ENCODE results near the gene C7orf33. TPM values are rescaled to one million over a fixed set of nuclear protein-coding genes. Genes with fewer than 3 reads are reported as not detected.

The C7orf33 gene
- total and polyA plus RNA-seq, 9 of the 15 experiments (the other 6 are each of a cell fraction or from before 2014, with no cell fraction given), result 0.04 TPM; not detected in 8

- TF ChIP-seq NCOA6 (IDR thresholded peaks at IDR 0.05) (no peak), GTF3C2 (IDR thresholded peaks at IDR 0.05; ENCODE audit: borderline replicate concordance, extremely low read depth, insufficient read length) (no peak), TEAD4 (IDR thresholded peaks at IDR 0.05; ENCODE audit: low read length) (0 out of 2 replicates have a peak, but pooled peaks have one; percentile 19), TEAD4 (CRISPR knock-in tag; IDR thresholded peaks at IDR 0.05; ENCODE audit: borderline replicate concordance) (no peak), RAD21 (CRISPR knock-in tag; conservative IDR thresholded peaks at IDR 0.05 in 1 of 2, IDR thresholded peaks at IDR 0.05 in 1 of 2) (peak; percentile 81 to 89)
Observed at GRCh38 chr7:148575640-148576411, 14.7 kb upstream of the C7orf33 start (continued).

- in situ Hi-C loops (cut with MboI), result loop anchor here (25.0 kb wide), 1 partner anchor 383 kb away; no protein-coding TSS in a partner anchor
- no peaks in the 10 kb centered on the region for H3K4me1 ChIP-seq (replicated peaks in 1 of 2; ENCODE audit: control insufficient read depth in 2 of 2, insufficient read depth in 2 of 2, low read length in 2 of 2)
- H3K27ac ChIP-seq (ENCODE audit: extremely low read depth, low read depth, low read length), result no peak overlapping the region
- no peak overlapping the region for H2AFZ ChIP-seq (ENCODE audit: low read depth, low read length)
- FAIRE-seq (no peak), ATAC-seq (no peak), DNase-seq (ENCODE audit: extremely low read depth in 1 of 4, low spot score in 3 of 4) (no peak)
- no peaks in the 10 kb centered on the region for H3K36me3 ChIP-seq (ENCODE audit: control insufficient read depth, insufficient read depth, low read length)
- ChIA-PET POLR2A (no interaction called here), CTCF (ENCODE audit: low intra/inter-chr PET ratio) (no interaction called here)
- H3K4me2 ChIP-seq (ENCODE audit: insufficient read depth, low read length), result no peak overlapping the region
- TF ChIP-seq MCM7 (IDR thresholded peaks at IDR 0.05), result no peak
- TF ChIP-seq U2AF2 (optimal IDR thresholded peaks at IDR 0.05; ENCODE audit: low read depth, low read length), result no peak
- TF ChIP-seq, protein P1, sequence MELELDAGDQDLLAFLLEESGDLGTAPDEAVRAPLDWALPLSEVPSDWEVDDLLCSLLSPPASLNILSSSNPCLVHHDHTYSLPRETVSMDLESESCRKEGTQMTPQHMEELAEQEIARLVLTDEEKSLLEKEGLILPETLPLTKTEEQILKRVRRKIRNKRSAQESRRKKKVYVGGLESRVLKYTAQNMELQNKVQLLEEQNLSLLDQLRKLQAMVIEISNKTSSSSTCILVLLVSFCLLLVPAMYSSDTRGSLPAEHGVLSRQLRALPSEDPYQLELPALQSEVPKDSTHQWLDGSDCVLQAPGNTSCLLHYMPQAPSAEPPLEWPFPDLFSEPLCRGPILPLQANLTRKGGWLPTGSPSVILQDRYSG (tag; conservative IDR thresholded peaks at IDR 0.05; ENCODE audit: low read depth), result no peak
- no peak for TF ChIP-seq ERF (CRISPR knock-in tag; IDR thresholded peaks at IDR 0.05)
- no peaks in the 10 kb centered on the region for H3K9me3 ChIP-seq (replicated peaks; ENCODE audit: control insufficient read depth, insufficient read depth, low read depth, low read length)
- no TSS peak for BruUV-seq (replicated peaks)
- peaks cover 3 to 27% of the 10 kb centered on the region in 2 experiments; a peak in 4 of 5 replicates for H3K27me3 ChIP-seq (ENCODE audit: control insufficient read depth in 2 of 2, insufficient read depth in 2 of 2, low read length in 2 of 2)
- H3K9ac ChIP-seq (ENCODE audit: insufficient read depth in 1 of 2, low read depth in 2 of 2, low read length in 2 of 2), result no peak overlapping the region
- 17% methylated on average over 4 of the region's 4 CpGs for WGBS (ENCODE audit: insufficient coverage, low coverage, missing lambda C conversion rate)
- H3K79me2 ChIP-seq (ENCODE audit: control insufficient read depth, insufficient read depth, low read length), result no peaks in the 10 kb centered on the region
- H4K20me1 ChIP-seq (replicated peaks; ENCODE audit: control insufficient read depth, insufficient read depth, low read length), result no peaks in the 10 kb centered on the region
- no peaks in the 10 kb centered on the region for H3K9me1 ChIP-seq (ENCODE audit: control insufficient read depth, insufficient read depth, low read length)
- intact Hi-C loops (cut with micrococcal nuclease), result loop anchor here (5.0 to 10.0 kb wide), 3 partner anchors 123 to 495 kb away; no protein-coding TSS in a partner anchor
- H3K4me3 ChIP-seq, result no peak overlapping the region
Observed at GRCh38 chr7:148579366-148579765, 11.2 kb upstream of the C7orf33 start.
